H1 (cell line): ENCODE data around the gene LMX1A. TPM values are rescaled to one million over a fixed set of nuclear protein-coding genes. Genes with fewer than 3 reads are reported as not detected.
A peak's percentile ranks its signal among the peaks of the same experiment; 100 is the strongest.

Source experiments
- CTCF ChIA-PET: fragments of 300-600 bp; sonication (Branson Sonifier 250); formaldehyde crosslinking; loops from one replicate; lab custom pipeline; 2021; ENCODE audit not compliant: partially characterized antibody; lab: Charles Lee
- POLR2A ChIA-PET: fragments of 300-600 bp; sonication (Branson Sonifier 250); formaldehyde crosslinking; loops from one replicate; lab custom pipeline; 2021; ENCODE audit warnings: inconsistent platforms; ENCODE audit not compliant: partially characterized antibody; lab: Charles Lee
- DNase-seq, 2 experiments: peaks; one replicate each; pipeline versions ENCODE4 v3.0.0 to v3.0.0-alpha.2; 2010 to 2022; ENCODE audit warnings: low spot score in 2 of 2, low read depth in 1 of 2, mixed read lengths in 1 of 2
- FAIRE-seq: peaks from 2 replicates; lab custom pipeline; 2011; peaks lifted over from hg19 to GRCh38; lab: Jason Lieb, UNC
- H2AFZ ChIP-seq: 2 replicates; pipeline ENCODE4 v1.8.1; 2012; ENCODE audit warnings: low read length, inconsistent platforms
- H2AK5ac ChIP-seq: 2 replicates; pipeline ENCODE4 v1.6.1; 2013; ENCODE audit warnings: low read depth, low read length
- H2BK120ac ChIP-seq: replicated peaks from 2 replicates; pipeline ENCODE3; 2013; ENCODE audit warnings: low read depth, low read length, inconsistent platforms
- H2BK12ac ChIP-seq: 2 replicates; pipeline ENCODE4 v1.6.1; 2013; ENCODE audit warnings: low read depth, low read length
- H2BK15ac ChIP-seq: 2 replicates; pipeline ENCODE4 v1.6.1; 2013; ENCODE audit warnings: low read length
- H2BK20ac ChIP-seq: 2 replicates; pipeline ENCODE4 v1.6.1; 2013; ENCODE audit warnings: low read length
- H2BK5ac ChIP-seq: 2 replicates; pipeline ENCODE4 v1.6.1; 2013; ENCODE audit warnings: low read depth, low read length
- H3K14ac ChIP-seq: 2 replicates; pipeline ENCODE4 v1.6.1; 2013; ENCODE audit warnings: inconsistent platforms; ENCODE audit not compliant: insufficient read length
- H3K18ac ChIP-seq: 2 replicates; pipeline ENCODE4 v1.6.1; 2013; ENCODE audit warnings: low read length; ENCODE audit errors: extremely low read depth
- H3K23ac ChIP-seq: 2 replicates; pipeline ENCODE4 v1.6.1; 2013; ENCODE audit warnings: inconsistent platforms; ENCODE audit not compliant: insufficient read length
- H3K23me2 ChIP-seq: 2 replicates; pipeline ENCODE4 v1.6.1; 2013; ENCODE audit warnings: low read depth, low read length
- H3K27ac ChIP-seq: 2 replicates; pipeline ENCODE4 v1.6.1; 2011; ENCODE audit warnings: low read depth, low read length, inconsistent platforms
- H3K27me3 ChIP-seq, 4 experiments: replicated peaks in 1 of 4; 1 replicate in 1 of 4; 2 replicates in 3 of 4; pipeline versions ENCODE4 v1.6.1 to v1.8.1; 2011 to 2013; ENCODE audit warnings: low read length in 3 of 4, mild to moderate bottlenecking in 3 of 4, inconsistent platforms in 2 of 4, mixed read lengths in 2 of 4, moderate library complexity in 1 of 4; ENCODE audit not compliant: control insufficient read depth in 3 of 4, insufficient read depth in 3 of 4; ENCODE audit errors: extremely low read depth in 1 of 4
- H3K36me3 ChIP-seq, 4 experiments: 2 replicates each; pipeline versions ENCODE4 v1.6.1 to v1.8.1; 2011 to 2013; ENCODE audit warnings: mild to moderate bottlenecking in 4 of 4, low read length in 3 of 4, moderate library complexity in 2 of 4, control low read depth in 1 of 4, inconsistent platforms in 1 of 4; ENCODE audit not compliant: insufficient read depth in 4 of 4, control insufficient read depth in 2 of 4
- H3K4ac ChIP-seq: replicated peaks from 2 replicates; pipeline ENCODE3; 2013; ENCODE audit warnings: low read length, low read depth, mixed read lengths, inconsistent platforms; ENCODE audit not compliant: insufficient read length
- H3K4me1 ChIP-seq, 4 experiments: replicated peaks in 1 of 4; 1 replicate in 1 of 4; 2 replicates in 3 of 4; pipeline versions ENCODE4 v1.6.1 to v1.8.1; 2011 to 2013; ENCODE audit warnings: low read length in 3 of 4, inconsistent platforms in 2 of 4, mixed read lengths in 1 of 4; ENCODE audit not compliant: insufficient read depth in 4 of 4, control insufficient read depth in 3 of 4
- H3K4me2 ChIP-seq, 2 experiments: 2 replicates each; pipeline versions ENCODE4 v1.6.1 to v1.8.1; 2011 to 2013; ENCODE audit warnings: low read depth in 2 of 2, low read length in 2 of 2, control low read depth in 1 of 2, inconsistent platforms in 1 of 2, mild to moderate bottlenecking in 1 of 2; ENCODE audit not compliant: insufficient read depth in 1 of 2
- H3K4me3 ChIP-seq, 4 experiments: fragments of 200-600, 300-600 bp in 1 of 4; sonication (generic), shearing (Covaris generic), sonication (Bioruptor Twin) in 1 of 4; 2 replicates each; pipeline versions ENCODE4 v1.5.1 to v1.8.1; 2011 to 2016; ENCODE audit warnings: low read length in 4 of 4, low read depth in 3 of 4, control low read depth in 2 of 4, inconsistent platforms in 2 of 4, mild to moderate bottlenecking in 2 of 4, mixed read lengths in 1 of 4, moderate library complexity in 1 of 4; ENCODE audit not compliant: insufficient read depth in 2 of 4; ENCODE audit errors: extremely low read depth in 1 of 4
- H3K56ac ChIP-seq: replicated peaks from 2 replicates; pipeline ENCODE3; 2013; ENCODE audit warnings: low read depth, mild to moderate bottlenecking, mixed read lengths, low read length, inconsistent platforms; ENCODE audit not compliant: insufficient read length
- H3K79me1 ChIP-seq: 2 replicates; pipeline ENCODE4 v1.6.1; 2013; ENCODE audit warnings: low read depth, low read length, control low read depth
- H3K79me2 ChIP-seq, 2 experiments: 2 replicates each; pipeline versions ENCODE4 v1.6.1 to v1.8.1; 2012 to 2013; ENCODE audit warnings: low read length in 2 of 2, mild to moderate bottlenecking in 2 of 2, inconsistent platforms in 1 of 2; ENCODE audit not compliant: insufficient read depth in 2 of 2, control insufficient read depth in 1 of 2
- H3K9ac ChIP-seq, 4 experiments: replicated peaks in 1 of 4; 1 replicate in 1 of 4; 2 replicates in 3 of 4; pipeline versions ENCODE4 v1.6.1 to v1.8.1; 2011 to 2013; ENCODE audit warnings: low read depth in 3 of 4, low read length in 3 of 4, control low read depth in 2 of 4, mild to moderate bottlenecking in 2 of 4, moderate library complexity in 2 of 4, inconsistent platforms in 1 of 4; ENCODE audit errors: extremely low read depth in 1 of 4
- H3K9me3 ChIP-seq, 2 experiments: 2 replicates each; pipeline versions ENCODE4 v1.6.1 to v1.8.1; 2012 to 2013; ENCODE audit warnings: mild to moderate bottlenecking in 2 of 2, moderate library complexity in 2 of 2, control low read depth in 1 of 2, inconsistent platforms in 1 of 2, low read depth in 1 of 2, low read length in 1 of 2, mixed read lengths in 1 of 2; ENCODE audit not compliant: insufficient read depth in 2 of 2
- H4K20me1 ChIP-seq, 2 experiments: replicated peaks in 1 of 2; 2 replicates each; pipeline versions ENCODE3 to v1.8.1; 2011 to 2013; ENCODE audit warnings: inconsistent platforms in 2 of 2, low read length in 2 of 2, mild to moderate bottlenecking in 1 of 2; ENCODE audit not compliant: insufficient read depth in 2 of 2, control insufficient read depth in 1 of 2
- H4K5ac ChIP-seq: 2 replicates; pipeline ENCODE4 v1.6.1; 2013; ENCODE audit warnings: low read length, low read depth, mixed read lengths, inconsistent platforms; ENCODE audit not compliant: insufficient read length
- H4K8ac ChIP-seq: 2 replicates; pipeline ENCODE4 v1.8.0; 2013; ENCODE audit warnings: mild to moderate bottlenecking, moderate library complexity, low read length, inconsistent platforms; ENCODE audit not compliant: insufficient read depth; ENCODE audit errors: extremely low read depth
- H4K91ac ChIP-seq: replicated peaks from 2 replicates; pipeline ENCODE3; 2013; ENCODE audit warnings: low read length, mixed read lengths, inconsistent platforms; ENCODE audit not compliant: insufficient read length
- BCL11A ChIP-seq, 2 experiments: IDR thresholded peaks; one replicate each; pipeline ENCODE4 v1.6.1; 2011; ENCODE audit warnings: low read depth in 2 of 2, low read length in 2 of 2, mild to moderate bottlenecking in 2 of 2
- CBX8 ChIP-seq: fragments of 300-800, 300-1000 bp; sonication (generic); IDR thresholded peaks from 2 replicates; pipeline ENCODE4 v1.7.1; 2016; ENCODE audit warnings: low read depth, low read length, borderline replicate concordance
- CEBPB ChIP-seq: IDR thresholded peaks from 2 replicates; pipeline ENCODE4 v1.6.1; 2012; ENCODE audit warnings: low read depth, low read length
- CHD2 ChIP-seq: IDR thresholded peaks from 2 replicates; pipeline ENCODE4 v1.6.1; 2012; ENCODE audit warnings: low read length, improper control_type of control experiment
- FOSL1 ChIP-seq: IDR thresholded peaks from 2 replicates; pipeline ENCODE4 v1.6.1; 2011; ENCODE audit warnings: mild to moderate bottlenecking, low read depth, low read length, moderate library complexity; ENCODE audit not compliant: insufficient read depth
- GABPA ChIP-seq: IDR thresholded peaks from 2 replicates; pipeline ENCODE4 v1.6.1; 2011; ENCODE audit warnings: mild to moderate bottlenecking, low read length, moderate library complexity, borderline replicate concordance; ENCODE audit not compliant: insufficient read depth
- POLR2AphosphoS5 ChIP-seq: IDR thresholded peaks from 2 replicates; pipeline ENCODE4 v1.6.1; 2011; ENCODE audit warnings: low read depth, low read length
- RNF2 ChIP-seq: fragments of 200-900, 300-1000 bp; sonication (generic); IDR thresholded peaks from 2 replicates; pipeline ENCODE4 v1.7.1; 2016; ENCODE audit warnings: borderline replicate concordance, low read depth, mild to moderate bottlenecking, antibody characterized with exemption, low read length; ENCODE audit not compliant: poor library complexity, severe bottlenecking; ENCODE audit errors: missing control alignments
- SAP30 ChIP-seq: fragments of 300-600 bp; sonication (generic); IDR thresholded peaks from 2 replicates; pipeline ENCODE4 v1.7.1; 2012; ENCODE audit warnings: low read length, moderate library complexity, mild to moderate bottlenecking, inconsistent platforms; ENCODE audit not compliant: insufficient read depth, insufficient replicate concordance
- TEAD4 ChIP-seq: IDR thresholded peaks from 2 replicates; pipeline ENCODE4 v1.6.1; 2012; ENCODE audit warnings: low read depth, low read length, inconsistent platforms, mixed read lengths
- ZNF274 ChIP-seq: IDR thresholded peaks from 2 replicates; pipeline ENCODE4 v1.7.0; 2012; ENCODE audit warnings: low read length, borderline replicate concordance; ENCODE audit errors: extremely low read depth
- WGBS, 2 experiments: shearing (Covaris generic) in 1 of 2; methylation state at CpG; one replicate each; pipeline versions ENCODE4 v1.1.6 to v1.1.7; 2013 to 2015; ENCODE audit warnings: low lambda C conversion rate in 2 of 2, mixed read lengths in 2 of 2, inconsistent platforms in 1 of 2, low coverage in 1 of 2, missing lambda C conversion rate in 1 of 2; ENCODE audit not compliant: insufficient replicate concordance in 2 of 2, insufficient coverage in 1 of 2, insufficient read length in 1 of 2; ENCODE audit errors: extremely low coverage in 1 of 2, missing lambda C conversion rate in 1 of 2; 5-methylcytosine and 5-hydroxymethylcytosine counted together
- polyA plus RNA-seq, 7 experiments: library from polyadenylated mRNA; depleted of rRNA in 3 of 7; stranded (reverse) in 5 of 7; unstranded in 2 of 7; fragments of >200 nt in 5 of 7; fragments of 200-250 nt in 2 of 7; gene quantifications; 1 replicate in 5 of 7; 2 replicates in 1 of 7; 4 replicates in 1 of 7; pipeline versions ENCODE4 v1.2.1 to v1.2.3, GENCODE V29; 2011 to 2013; ENCODE audit warnings: missing spikeins in 2 of 7, mixed read lengths in 2 of 7
- total RNA-seq: library from RNA; stranded (reverse); fragmentation: NEBNext Ultra II Directional; extraction: Animal tissue kit (Norgen Biotek cat#: 25700); gene quantifications from 2 replicates; pipeline ENCODE4 v1.2.1, GENCODE V29; 2021
- TF ChIP-seq, protein P1 (sequence below): IDR thresholded peaks from 2 replicates; pipeline ENCODE4 v1.6.1; 2011; ENCODE audit warnings: low read depth, mild to moderate bottlenecking, low read length; ENCODE audit not compliant: insufficient read depth

LMX1A gene
- total and polyA plus RNA-seq, 2 of the 8 experiments (the other 6 are each of a cell fraction or from before 2014, with no cell fraction given), result not detected

DNA sequence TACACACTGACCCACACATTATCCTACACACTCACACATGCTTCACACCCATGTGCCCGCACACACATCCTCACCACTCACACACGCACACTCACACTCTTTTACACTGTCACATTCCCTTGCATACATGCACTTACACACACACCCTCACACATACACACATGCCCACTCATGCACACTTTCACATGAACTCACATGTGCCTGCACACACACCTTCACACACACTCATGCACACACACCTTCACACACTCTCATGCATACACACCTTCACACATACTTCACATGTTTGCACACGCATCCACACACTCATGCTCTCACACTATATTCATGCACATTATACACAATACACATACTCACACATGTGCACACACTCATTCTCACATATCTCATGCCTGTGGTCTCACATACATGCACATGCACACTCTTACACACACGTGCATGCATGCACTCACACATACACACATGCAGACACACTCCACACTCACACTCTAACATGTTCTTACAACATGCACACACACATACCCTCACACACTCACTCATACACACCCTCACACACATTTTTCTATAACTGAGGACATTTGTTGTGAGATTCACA is 46.1 kb upstream of the LMX1A start:
- no peak overlapping the region for H3K9ac ChIP-seq
- H3K79me1 ChIP-seq, result peaks cover 4% of the 10 kb centered on the region; the same call in 1 of the 2 replicates
- DNase-seq, result no peak
- 80 to 100% methylated on average over 2 to 4 of the region's 4 CpGs for WGBS, 2 experiments
- H2BK15ac ChIP-seq, result peak overlapping the region; percentile 83; the same call in 1 of the 2 replicates
- H3K4me3 ChIP-seq, result no peak overlapping the region
- H4K8ac ChIP-seq, result no peak overlapping the region
- H3K18ac ChIP-seq, result no peak overlapping the region
- no peaks in the 10 kb centered on the region for H3K4me1 ChIP-seq
- no peak overlapping the region for H2AFZ ChIP-seq
- no peaks in the 10 kb centered on the region; a peak in 1 of 7 replicates for H3K27me3 ChIP-seq
- H2BK20ac ChIP-seq, result 0 out of 2 replicates have a peak overlapping the region, but pooled peaks have one; percentile 17
- no peak overlapping the region for H4K5ac ChIP-seq
- no peak overlapping the region for H3K56ac ChIP-seq
- H3K23me2 ChIP-seq, result no peaks in the 10 kb centered on the region; the same call in 1 of the 2 replicates
- H2BK12ac ChIP-seq, result no peak overlapping the region; the same call in 1 of the 2 replicates
- H2BK120ac ChIP-seq, result no peak overlapping the region
- H3K36me3 ChIP-seq, result no peaks in the 10 kb centered on the region
- FAIRE-seq, result no peak
- H3K9me3 ChIP-seq, result no peaks in the 10 kb centered on the region
- H3K14ac ChIP-seq, result no peak overlapping the region
- no peak overlapping the region for H3K23ac ChIP-seq
- peak overlapping the region; percentile 45 for H4K91ac ChIP-seq
- H3K4me2 ChIP-seq, result no peak overlapping the region
- no peak overlapping the region for H3K4ac ChIP-seq
- no peak overlapping the region for H3K27ac ChIP-seq
- H3K79me2 ChIP-seq, result no peaks in the 10 kb centered on the region
- H2BK5ac ChIP-seq, result no peak overlapping the region
- peak overlapping the region; percentile 97 for H2AK5ac ChIP-seq
- CTCF ChIA-PET, result interaction anchor here (0.7 to 12.4 kb wide), 13 partner anchors 7 to 241 kb away, joined by 3 to 337 read pairs (median 6); no protein-coding TSS in a partner anchor
- peaks cover 0 to 2% of the 10 kb centered on the region in 2 experiments for H4K20me1 ChIP-seq
- POLR2A ChIA-PET, result no interaction called here
- TF ChIP-seq RNF2, result no peak
- no peak for TF ChIP-seq GABPA
- no peak for TF ChIP-seq TEAD4
- no peak for TF ChIP-seq CEBPB
- no peak for TF ChIP-seq FOSL1
- TF ChIP-seq CHD2, result no peak
- TF ChIP-seq POLR2AphosphoS5, result no peak
- TF ChIP-seq, protein P1, sequence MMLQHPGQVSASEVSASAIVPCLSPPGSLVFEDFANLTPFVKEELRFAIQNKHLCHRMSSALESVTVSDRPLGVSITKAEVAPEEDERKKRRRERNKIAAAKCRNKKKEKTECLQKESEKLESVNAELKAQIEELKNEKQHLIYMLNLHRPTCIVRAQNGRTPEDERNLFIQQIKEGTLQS, result no peak
- no peak for TF ChIP-seq SAP30
- no peak for TF ChIP-seq ZNF274
- TF ChIP-seq CBX8, result no peak
- TF ChIP-seq BCL11A (IDR thresholded peaks at IDR 0.05; ENCODE audit: low read depth in 2 of 2, low read length in 2 of 2), result no peak
